GM23338 (cell line): ENCODE results near the gene SLC24A1. TPM values are rescaled to one million over a fixed set of nuclear protein-coding genes. Genes with fewer than 3 reads are reported as not detected.

Experiments used
- ATAC-seq: fragments of 200-7000 bp; cut with Tn5 transposase; 3 replicates; pipeline ENCODE4 v1.9.1; 2020
- DNase-seq: peaks from one replicate; pipeline ENCODE4 v3.0.0-alpha.2; 2015; ENCODE audit warnings: low spot score
- H2AFZ ChIP-seq: fragments of 200-600 bp; sonication (generic); 2 replicates; pipeline ENCODE4 v1.8.0; 2016; ENCODE audit warnings: antibody characterized with exemption, mild to moderate bottlenecking, moderate library complexity
- H3F3A ChIP-seq: fragments of 200-600 bp; sonication (generic); replicated peaks from 2 replicates; pipeline ENCODE4 v1.8.0; 2017; ENCODE audit warnings: antibody characterized with exemption, mixed run types, low read depth
- H3K27ac ChIP-seq: fragments of 200-600 bp; sonication (generic); 2 replicates; pipeline ENCODE4 v1.6.1; 2016; ENCODE audit warnings: low read depth
- H3K27me3 ChIP-seq: fragments of 200-600 bp; sonication (generic); 2 replicates; pipeline ENCODE4 v1.8.0; 2016; ENCODE audit warnings: mild to moderate bottlenecking, mixed run types, moderate library complexity; ENCODE audit not compliant: insufficient read depth
- H3K36me3 ChIP-seq: fragments of 200-600 bp; sonication (generic); 2 replicates; pipeline ENCODE4 v1.8.0; 2016; ENCODE audit warnings: mild to moderate bottlenecking; ENCODE audit not compliant: insufficient read depth
- H3K4me1 ChIP-seq: fragments of 200-600 bp; sonication (generic); 2 replicates; pipeline ENCODE4 v1.8.0; 2016; ENCODE audit warnings: mild to moderate bottlenecking, moderate library complexity; ENCODE audit not compliant: insufficient read depth
- H3K4me2 ChIP-seq: fragments of 200-600 bp; sonication (generic); 2 replicates; pipeline ENCODE4 v1.7.1; 2017; ENCODE audit warnings: mixed run types
- H3K4me3 ChIP-seq: fragments of 200-600 bp; sonication (generic); 2 replicates; pipeline ENCODE4 v1.6.1; 2016; ENCODE audit warnings: mixed run types
- H3K79me2 ChIP-seq: fragments of 200-600 bp; sonication (generic); replicated peaks from 2 replicates; pipeline ENCODE4 v1.8.0; 2017; ENCODE audit warnings: mild to moderate bottlenecking; ENCODE audit not compliant: insufficient read depth
- H3K9me2 ChIP-seq: fragments of 200-600 bp; sonication (generic); 2 replicates; pipeline ENCODE4 v1.8.0; 2017; ENCODE audit not compliant: insufficient read depth
- H4K20me1 ChIP-seq: fragments of 200-600 bp; sonication (generic); replicated peaks from 2 replicates; pipeline ENCODE4 v1.8.0; 2017; ENCODE audit warnings: mild to moderate bottlenecking; ENCODE audit not compliant: insufficient read depth
- H3K27ac Mint-ChIP-seq: 2 replicates; pipeline ENCODE4 v1.8.0; 2020; ENCODE audit warnings: inconsistent platforms, mild to moderate bottlenecking, moderate library complexity, mixed read lengths
- H3K27me3 Mint-ChIP-seq: 3 replicates; pipeline ENCODE4 v1.8.0; 2022; ENCODE audit warnings: low read depth, mild to moderate bottlenecking, moderate library complexity, mixed read lengths, inconsistent platforms; ENCODE audit not compliant: insufficient read depth, poor library complexity
- H3K36me3 Mint-ChIP-seq: 3 replicates; pipeline ENCODE4 v1.8.0; 2021; ENCODE audit warnings: low read depth, mild to moderate bottlenecking, inconsistent platforms, moderate library complexity, mixed read lengths
- H3K4me1 Mint-ChIP-seq: 3 replicates; pipeline ENCODE4 v1.8.0; 2020; ENCODE audit warnings: mild to moderate bottlenecking, inconsistent platforms, mixed read lengths
- H3K4me3 Mint-ChIP-seq: 3 replicates; pipeline ENCODE4 v1.8.0; 2021; ENCODE audit warnings: moderate library complexity, mild to moderate bottlenecking, inconsistent platforms, mixed read lengths
- H3K9me3 Mint-ChIP-seq: 3 replicates; pipeline ENCODE4 v1.8.0; 2020; ENCODE audit warnings: moderate library complexity, mild to moderate bottlenecking, inconsistent platforms, mixed read lengths
- CREB1 ChIP-seq: fragments of 250-450 bp; sonication (Bioruptor Pico); IDR thresholded peaks from 2 replicates; pipeline ENCODE4 v1.5.0; 2020; ENCODE audit warnings: low read depth, mild to moderate bottlenecking, moderate library complexity
- ETS1 ChIP-seq: IDR thresholded peaks from 2 replicates; pipeline ENCODE4 v1.6.1; 2016; ENCODE audit warnings: antibody characterized with exemption
- EZH2 ChIP-seq: fragments of 200-600 bp; sonication (generic); IDR thresholded peaks from one replicate; pipeline ENCODE4 v1.8.0; 2017; ENCODE audit warnings: antibody characterized with exemption, mild to moderate bottlenecking, low read depth; ENCODE audit not compliant: unreplicated experiment
- EZH2phosphoT487 ChIP-seq: fragments of 200-600 bp; sonication (generic); IDR thresholded peaks from one replicate; pipeline ENCODE4 v1.8.1; 2018; ENCODE audit warnings: antibody characterized with exemption; ENCODE audit not compliant: unreplicated experiment
- JUNB ChIP-seq: IDR thresholded peaks from one replicate; pipeline ENCODE4 v1.6.1; 2016; ENCODE audit warnings: antibody characterized with exemption; ENCODE audit not compliant: unreplicated experiment
- NANOG ChIP-seq: IDR thresholded peaks from 2 replicates; pipeline ENCODE4 v1.6.1; 2016; ENCODE audit warnings: antibody characterized with exemption, borderline replicate concordance
- POLR2AphosphoS5 ChIP-seq: IDR thresholded peaks from 2 replicates; pipeline ENCODE4 v1.6.1; 2016; ENCODE audit warnings: antibody characterized with exemption, low read depth
- REST ChIP-seq: IDR thresholded peaks from one replicate; pipeline ENCODE4 v1.6.1; 2018; ENCODE audit warnings: antibody characterized with exemption; ENCODE audit not compliant: unreplicated experiment
- STAT1 ChIP-seq: IDR thresholded peaks from one replicate; pipeline ENCODE4 v1.6.1; 2016; ENCODE audit warnings: antibody characterized with exemption; ENCODE audit not compliant: unreplicated experiment
- ZNF114 ChIP-seq: fragments of 250-450 bp; sonication (Bioruptor Pico); IDR thresholded peaks from 2 replicates; pipeline ENCODE4 v1.5.0; 2020; ENCODE audit warnings: mild to moderate bottlenecking, moderate library complexity
- ZNF331 ChIP-seq: fragments of 250-450 bp; sonication (Bioruptor Pico); IDR thresholded peaks from 2 replicates; pipeline ENCODE4 v1.5.0; 2020; ENCODE audit warnings: low read depth, mild to moderate bottlenecking, moderate library complexity
- ZNF462 ChIP-seq: fragments of 250-450 bp; sonication (Bioruptor Pico); IDR thresholded peaks from 2 replicates; pipeline ENCODE4 v1.5.0; 2020; ENCODE audit warnings: mild to moderate bottlenecking, moderate library complexity
- polyA plus RNA-seq: library from polyadenylated mRNA; unstranded; fragments of >200 nt; fragmentation: Nextera tagmentation; extraction: Ambion mirVana; gene quantifications from 2 replicates; pipeline ENCODE4 v1.2.1, GENCODE V29; 2016
- total RNA-seq: library from RNA; depleted of rRNA; stranded (reverse); fragments of >200 nt; shearing (Covaris generic); gene quantifications from 2 replicates; pipeline ENCODE4 v1.2.3, GENCODE V29; 2014

The SLC24A1 gene
- total and polyA plus RNA-seq, 2 experiments from 2014 or later: 1.6 to 4.5 TPM

- TF ChIP-seq REST (no peak), POLR2AphosphoS5 (no peak), JUNB (no peak), NANOG (no peak), ZNF331 (CRISPR knock-in tag) (no peak), ETS1 (no peak), CREB1 (no peak), STAT1 (no peak)
Observed at GRCh38 chr15:65680544-65680943, 58.8 kb downstream of the SLC24A1 start (continued).

- Histone ChIP-seq H3K9me2 (no peaks in the 10 kb centered on the region), H3F3A (no peaks in the 10 kb centered on the region), H4K20me1 (no peaks in the 10 kb centered on the region), H3K4me3 (no peak overlapping the region), H3K36me3 (no peaks in the 10 kb centered on the region), H3K27ac (no peak overlapping the region), H2AFZ (no peak overlapping the region), H3K4me1 (no peaks in the 10 kb centered on the region), H3K4me2 (no peak overlapping the region), H3K79me2 (no peaks in the 10 kb centered on the region), H3K27me3 (no peaks in the 10 kb centered on the region)
- TF ChIP-seq ZNF462 (CRISPR knock-in tag) (no peak), ZNF114 (CRISPR knock-in tag) (no peak), STAT1 (no peak), EZH2 (no peak), JUNB (no peak), ZNF331 (CRISPR knock-in tag) (no peak), EZH2phosphoT487 (no peak), POLR2AphosphoS5 (no peak)
- DNase-seq (no peak), ATAC-seq (no peak)
- no peaks in the 10 kb centered on the region for H3K9me3 Mint-ChIP-seq
- no peak overlapping the region for H3K4me3 Mint-ChIP-seq
- H3K27ac Mint-ChIP-seq: no peak overlapping the region
- peaks cover 1% of the 10 kb centered on the region for H3K27me3 Mint-ChIP-seq
- no peaks in the 10 kb centered on the region for H3K36me3 Mint-ChIP-seq
- no peaks in the 10 kb centered on the region for H3K4me1 Mint-ChIP-seq
Observed at GRCh38 chr15:65682404-65682911, 60.7 kb downstream of the SLC24A1 start.
